Neutrophil (primary cell): ENCODE results near the gene GPR39.

ENCODE experiments used
- H3K27ac ChIP-seq: fragments of 200-600 bp; sonication (generic); 2 replicates; pipeline ENCODE4 v1.5.1; 2016; ENCODE audit warnings: mild to moderate bottlenecking, moderate library complexity
- H3K27me3 ChIP-seq: fragments of 200-600 bp; sonication (generic); 2 replicates; pipeline ENCODE4 v1.6.0; 2016; ENCODE audit warnings: mild to moderate bottlenecking
- H3K36me3 ChIP-seq: fragments of 200-600 bp; sonication (generic); 2 replicates; pipeline ENCODE4 v1.5.1; 2017
- H3K4me1 ChIP-seq, 2 experiments: fragments of 200-600 bp in 1 of 2; sonication (generic) in 1 of 2; 1 replicate in 1 of 2; 2 replicates in 1 of 2; pipeline versions ENCODE4 v1.5.1 to v1.6.1; 2013 to 2016; ENCODE audit warnings: low read depth in 1 of 2, low read length in 1 of 2, mild to moderate bottlenecking in 1 of 2, moderate library complexity in 1 of 2; ENCODE audit not compliant: control insufficient read depth in 1 of 2, insufficient read depth in 1 of 2
- H3K4me3 ChIP-seq, 2 experiments: fragments of 200-600 bp in 1 of 2; sonication (generic) in 1 of 2; 1 replicate in 1 of 2; 2 replicates in 1 of 2; pipeline ENCODE4 v1.5.1; 2013 to 2016; ENCODE audit warnings: low read depth in 1 of 2, low read length in 1 of 2, mild to moderate bottlenecking in 1 of 2, moderate library complexity in 1 of 2
- H3K9me3 ChIP-seq: fragments of 200-600 bp; sonication (generic); 2 replicates; pipeline ENCODE4 v1.5.1; 2016
- TF ChIP-seq, protein P1 (sequence below): fragments of 200-600 bp; sonication (generic); IDR thresholded peaks from 2 replicates; pipeline ENCODE4 v1.5.1; 2016; ENCODE audit warnings: antibody characterized with exemption

Gene GPR39

GRCh38 chr2:132460781-132461180, 44.2 kb downstream of the GPR39 start:
- no peaks in the 10 kb centered on the region for H3K9me3 ChIP-seq
- TF ChIP-seq, protein P1, sequence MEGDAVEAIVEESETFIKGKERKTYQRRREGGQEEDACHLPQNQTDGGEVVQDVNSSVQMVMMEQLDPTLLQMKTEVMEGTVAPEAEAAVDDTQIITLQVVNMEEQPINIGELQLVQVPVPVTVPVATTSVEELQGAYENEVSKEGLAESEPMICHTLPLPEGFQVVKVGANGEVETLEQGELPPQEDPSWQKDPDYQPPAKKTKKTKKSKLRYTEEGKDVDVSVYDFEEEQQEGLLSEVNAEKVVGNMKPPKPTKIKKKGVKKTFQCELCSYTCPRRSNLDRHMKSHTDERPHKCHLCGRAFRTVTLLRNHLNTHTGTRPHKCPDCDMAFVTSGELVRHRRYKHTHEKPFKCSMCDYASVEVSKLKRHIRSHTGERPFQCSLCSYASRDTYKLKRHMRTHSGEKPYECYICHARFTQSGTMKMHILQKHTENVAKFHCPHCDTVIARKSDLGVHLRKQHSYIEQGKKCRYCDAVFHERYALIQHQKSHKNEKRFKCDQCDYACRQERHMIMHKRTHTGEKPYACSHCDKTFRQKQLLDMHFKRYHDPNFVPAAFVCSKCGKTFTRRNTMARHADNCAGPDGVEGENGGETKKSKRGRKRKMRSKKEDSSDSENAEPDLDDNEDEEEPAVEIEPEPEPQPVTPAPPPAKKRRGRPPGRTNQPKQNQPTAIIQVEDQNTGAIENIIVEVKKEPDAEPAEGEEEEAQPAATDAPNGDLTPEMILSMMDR, result no peak

DNA sequence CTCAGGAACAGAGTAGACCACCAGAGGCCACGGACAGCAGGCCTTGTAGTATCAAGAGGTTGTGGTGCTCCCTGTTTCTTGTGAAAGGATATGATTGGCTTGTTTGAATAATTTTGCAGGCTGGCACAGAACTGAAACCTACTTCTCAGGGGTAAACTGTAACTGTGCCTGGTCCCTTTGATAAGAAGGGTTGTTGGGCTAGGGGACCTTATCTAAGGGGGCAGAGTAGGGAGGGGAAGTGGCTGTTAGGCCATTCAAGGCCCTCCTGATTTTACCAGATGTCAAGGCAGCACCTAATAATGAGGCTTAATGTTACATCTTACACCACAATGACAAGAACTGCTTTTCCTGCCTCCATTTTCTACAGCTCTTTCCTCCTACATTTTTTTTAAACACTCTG, 45.6 kb downstream of the GPR39 start:
- Histone ChIP-seq H3K27ac (no peak overlapping the region), H3K4me1 (no peaks in the 10 kb centered on the region), H3K36me3 (no peaks in the 10 kb centered on the region), H3K9me3 (no peaks in the 10 kb centered on the region), H3K4me3 (no peak overlapping the region), H3K27me3 (no peaks in the 10 kb centered on the region)
- TF ChIP-seq, protein P1, result no peak

More at GRCh38 chr2:132460781-132461180, 44.2 kb downstream of the GPR39 start:
- Histone ChIP-seq H3K36me3 (no peaks in the 10 kb centered on the region), H3K27ac (no peak overlapping the region), H3K27me3 (no peaks in the 10 kb centered on the region), H3K4me3 (no peak overlapping the region), H3K4me1 (no peaks in the 10 kb centered on the region)

GRCh38 chr2:132463719-132464118, 47.1 kb downstream of the GPR39 start:
- TF ChIP-seq, protein P1, result no peak
- Histone ChIP-seq H3K36me3 (no peaks in the 10 kb centered on the region), H3K27me3 (no peaks in the 10 kb centered on the region), H3K9me3 (no peaks in the 10 kb centered on the region), H3K27ac (no peak overlapping the region), H3K4me1 (no peaks in the 10 kb centered on the region), H3K4me3 (no peak overlapping the region)

DNA sequence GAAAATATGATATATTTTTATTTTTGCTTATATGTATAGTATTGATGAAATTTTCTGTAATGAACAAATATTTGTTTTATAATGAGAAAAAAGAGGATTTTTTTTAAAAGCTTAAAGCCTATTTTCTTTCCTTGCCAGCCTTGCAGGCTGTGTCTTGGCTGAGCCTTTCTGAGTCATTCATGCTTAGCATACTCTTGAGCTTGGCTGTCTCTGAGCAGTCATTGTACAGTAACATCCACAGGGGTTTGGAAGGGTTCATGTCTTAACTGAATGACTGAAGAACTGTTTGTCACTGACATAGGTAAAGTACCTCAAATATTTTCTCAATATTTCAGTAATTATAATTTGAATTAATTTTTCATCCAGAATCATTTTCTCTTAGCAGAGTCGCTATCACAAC, 49.3 kb downstream of the GPR39 start:
- Histone ChIP-seq H3K27me3 (no peaks in the 10 kb centered on the region), H3K36me3 (no peaks in the 10 kb centered on the region), H3K4me3 (no peak overlapping the region), H3K27ac (no peak overlapping the region), H3K4me1 (no peaks in the 10 kb centered on the region), H3K9me3 (no peaks in the 10 kb centered on the region)
- TF ChIP-seq, protein P1, result no peak

GRCh38 chr2:132466428-132467028, 49.9 kb downstream of the GPR39 start:
- no peaks in the 10 kb centered on the region for H3K36me3 ChIP-seq
- H3K27ac ChIP-seq, result no peak overlapping the region
- H3K27me3 ChIP-seq, result no peaks in the 10 kb centered on the region
- H3K4me3 ChIP-seq, result no peak overlapping the region
- no peaks in the 10 kb centered on the region for H3K9me3 ChIP-seq
- TF ChIP-seq, protein P1, result no peak
- H3K4me1 ChIP-seq, result no peaks in the 10 kb centered on the region
